ENCODE results near the gene ASPG.

Gene ASPG

GRCh38 chr14:104093366-104094055 lies 8.0 kb downstream of the ASPG start:
- in situ Hi-C loops (cut with MboI; ENCODE audit: low sequenced_read_pairs) = no loop called here

- in situ Hi-C loops (cut with MboI; ENCODE audit: low sequenced_read_pairs) = no loop called here
Measured at GRCh38 chr14:104094056-104094708, 8.7 kb downstream of the ASPG start.

GRCh38 chr14:104094709-104095425 lies 9.4 kb downstream of the ASPG start:
- in situ Hi-C loops (cut with MboI; ENCODE audit: low sequenced_read_pairs) = no loop called here

- in situ Hi-C loops (cut with MboI; ENCODE audit: low sequenced_read_pairs) = no loop called here
Measured at GRCh38 chr14:104095426-104096310, 10.2 kb downstream of the ASPG start.

GRCh38 chr14:104096318-104096717 lies 10.8 kb downstream of the ASPG start:
- in situ Hi-C loops (cut with MboI; ENCODE audit: low sequenced_read_pairs) = no loop called here

GRCh38 chr14:104096751-104097700 lies 11.5 kb downstream of the ASPG start:
- in situ Hi-C loops (cut with MboI; ENCODE audit: low sequenced_read_pairs) = no loop called here

- in situ Hi-C loops (cut with MboI; ENCODE audit: low sequenced_read_pairs) = no loop called here
Measured at GRCh38 chr14:104098272-104099095, 13.0 kb downstream of the ASPG start.

- in situ Hi-C loops (cut with MboI; ENCODE audit: low sequenced_read_pairs) = no loop called here
Measured at GRCh38 chr14:104099096-104100041, 13.9 kb downstream of the ASPG start.

- in situ Hi-C loops (cut with MboI; ENCODE audit: low sequenced_read_pairs) = no loop called here
Measured at GRCh38 chr14:104100171-104101085, 14.9 kb downstream of the ASPG start.

GRCh38 chr14:104101086-104101621 lies 15.7 kb downstream of the ASPG start:
- in situ Hi-C loops (cut with MboI; ENCODE audit: low sequenced_read_pairs) = no loop called here

- in situ Hi-C loops (cut with MboI; ENCODE audit: low sequenced_read_pairs) = no loop called here
Measured at GRCh38 chr14:104101651-104102281, 16.3 kb downstream of the ASPG start.

- in situ Hi-C loops (cut with MboI; ENCODE audit: low sequenced_read_pairs) = no loop called here
Measured at GRCh38 chr14:104102282-104102914, 16.9 kb downstream of the ASPG start.

- in situ Hi-C loops (cut with MboI; ENCODE audit: low sequenced_read_pairs) = no loop called here
Measured at GRCh38 chr14:104103061-104103445, 17.6 kb downstream of the ASPG start.

GRCh38 chr14:104103446-104104075 lies 18.1 kb downstream of the ASPG start:
- in situ Hi-C loops (cut with MboI; ENCODE audit: low sequenced_read_pairs) = no loop called here

Measured in HL-60/S4 (cell line).